HepG2 (cell line): ENCODE data around the gene CD3D. TPM values are rescaled to one million over a fixed set of nuclear protein-coding genes. Genes with fewer than 3 reads are reported as not detected.

Experiments
- ATAC-seq: fragments of 200-7000 bp; cut with Tn5 transposase; 3 replicates; pipeline ENCODE4 v1.9.1; 2020; ENCODE audit warnings: mild to moderate bottlenecking, moderate library complexity
- BruUV-seq: library from RNA; stranded (reverse); fragments of 400-500 nt; replicated peaks from 2 replicates; lab custom pipeline; 2021; lab: Mats Ljungman, UMichigan
- CTCF ChIA-PET: fragments of 300-600 bp; formaldehyde crosslinking; extraction: SDS; loops from one replicate; lab custom pipeline; 2021; ENCODE audit warnings: low total read pairs, inconsistent platforms, low intra/inter-chr PET ratio; lab: Yijun Ruan, JAX
- POLR2A ChIA-PET: fragments of 350-600 bp; sonication (Branson Sonifier 250); formaldehyde crosslinking; loops from one replicate; lab custom pipeline; 2020; ENCODE audit warnings: antibody characterized with exemption, inconsistent platforms; lab: Yijun Ruan, JAX
- DNase-seq: peaks from one replicate; pipeline ENCODE4 v3.0.0-alpha.2; 2015; ENCODE audit warnings: low spot score
- FAIRE-seq: peaks from 3 replicates; lab custom pipeline; 2011; peaks lifted over from hg19 to GRCh38; lab: Jason Lieb, UNC
- H2AFZ ChIP-seq: one replicate; pipeline ENCODE4 v1.6.1; 2011; ENCODE audit warnings: low read length, inconsistent platforms
- H3K27ac ChIP-seq: fragments of 300-600 bp; 3 replicates; pipeline ENCODE4 v1.8.0; 2011; ENCODE audit warnings: mixed run types, mild to moderate bottlenecking, mixed read lengths, low read length, inconsistent platforms; ENCODE audit not compliant: insufficient read depth; ENCODE audit errors: extremely low read length
- H3K27me3 ChIP-seq, 2 experiments: fragments of 200-600 bp in 1 of 2; 2 replicates in 1 of 2; 3 replicates in 1 of 2; pipeline versions ENCODE4 v1.6.0 to v1.8.0; 2011; ENCODE audit warnings: low read length in 2 of 2, mild to moderate bottlenecking in 2 of 2, moderate library complexity in 2 of 2, inconsistent platforms in 1 of 2; ENCODE audit not compliant: insufficient read depth in 2 of 2, control insufficient read depth in 1 of 2
- H3K36me3 ChIP-seq, 2 experiments: fragments of 200-600 bp in 1 of 2; replicated peaks in 1 of 2; 2 replicates in 1 of 2; 3 replicates in 1 of 2; pipeline versions ENCODE4 v1.5.1 to v1.8.0; 2011; ENCODE audit warnings: low read length in 2 of 2, inconsistent platforms in 1 of 2; ENCODE audit not compliant: insufficient read depth in 2 of 2, control insufficient read depth in 1 of 2
- H3K4me1 ChIP-seq: 2 replicates; pipeline ENCODE4 v1.5.1; 2012; ENCODE audit warnings: low read length, inconsistent platforms; ENCODE audit not compliant: insufficient read depth
- H3K4me2 ChIP-seq: 2 replicates; pipeline ENCODE4 v1.6.0; 2011; ENCODE audit warnings: low read depth, low read length, inconsistent platforms
- H3K4me3 ChIP-seq, 3 experiments: fragments of 200-600 bp in 1 of 3; sonication (generic), shearing (Covaris generic) in 1 of 3; replicated peaks in 1 of 3; 2 replicates each; pipeline ENCODE4 v1.5.1; 2011 to 2016; ENCODE audit warnings: low read length in 3 of 3, inconsistent platforms in 2 of 3, low read depth in 2 of 3, mild to moderate bottlenecking in 2 of 3, control low read depth in 1 of 3, mixed read lengths in 1 of 3; ENCODE audit not compliant: insufficient read depth in 1 of 3
- H3K79me2 ChIP-seq: one replicate; pipeline ENCODE4 v1.6.1; 2011; ENCODE audit warnings: low read length, inconsistent platforms; ENCODE audit not compliant: insufficient read depth
- H3K9ac ChIP-seq: 2 replicates; pipeline ENCODE4 v1.6.0; 2011; ENCODE audit warnings: mild to moderate bottlenecking, low read depth, low read length, inconsistent platforms; ENCODE audit not compliant: insufficient read depth
- H3K9me3 ChIP-seq: 2 replicates; pipeline ENCODE4 v1.5.1; 2012; ENCODE audit warnings: mild to moderate bottlenecking, low read length
- H4K20me1 ChIP-seq: 2 replicates; pipeline ENCODE4 v1.6.0; 2011; ENCODE audit warnings: inconsistent platforms, mild to moderate bottlenecking, low read length, moderate library complexity; ENCODE audit not compliant: insufficient read depth
- ATF6 ChIP-seq: sonication (generic); formaldehyde crosslinking; conservative IDR thresholded peaks from 2 replicates; pipeline ENCODE4 v1.4.0; 2020; ENCODE audit warnings: missing genetic modification reagents
- CBX5 ChIP-seq: sonication (generic); formaldehyde crosslinking; IDR thresholded peaks from 2 replicates; pipeline ENCODE4 v1.4.0; 2020; ENCODE audit warnings: missing genetic modification reagents, borderline replicate concordance
- CHD4 ChIP-seq: fragments of 200-600 bp; sonication (generic); IDR thresholded peaks from 2 replicates; pipeline ENCODE4 v1.7.0; 2017; ENCODE audit warnings: mild to moderate bottlenecking, low read length, borderline replicate concordance
- GTF2F1 ChIP-seq: fragments of 150-350 bp; IDR thresholded peaks from 2 replicates; pipeline ENCODE4 v1.6.1; 2014; ENCODE audit warnings: low read length
- KDM6A ChIP-seq: IDR thresholded peaks from 2 replicates; pipeline ENCODE4 v1.6.1; 2016; ENCODE audit warnings: low read depth
- NR2F1 ChIP-seq, 2 experiments: fragments of 450-650 bp in 1 of 2; formaldehyde crosslinking in 1 of 2; IDR thresholded peaks; 2 replicates each; pipeline versions ENCODE4 v1.5.0 to v1.6.1; 2016 to 2020; ENCODE audit warnings: mild to moderate bottlenecking in 1 of 2, missing compliant biosample characterization in 1 of 2, missing genetic modification reagents in 1 of 2, moderate library complexity in 1 of 2
- RBAK ChIP-seq: sonication (generic); formaldehyde crosslinking; IDR thresholded peaks from 2 replicates; pipeline ENCODE4 v1.5.1; 2020; ENCODE audit warnings: mild to moderate bottlenecking, missing genetic modification reagents
- TCF12 ChIP-seq, 2 experiments: fragments of 450-650 bp in 1 of 2; sonication (generic) in 1 of 2; formaldehyde crosslinking in 1 of 2; IDR thresholded peaks; 2 replicates each; pipeline versions ENCODE4 v1.6.1 to v1.8.0; 2017 to 2022; ENCODE audit warnings: antibody characterized with exemption in 1 of 2, mild to moderate bottlenecking in 1 of 2, missing genetic modification reagents in 1 of 2, moderate library complexity in 1 of 2
- TOPORS ChIP-seq: sonication (generic); formaldehyde crosslinking; IDR thresholded peaks from 2 replicates; pipeline ENCODE4 v1.8.0; 2023; ENCODE audit warnings: mild to moderate bottlenecking, missing genetic modification reagents
- WIZ ChIP-seq: sonication (generic); formaldehyde crosslinking; IDR thresholded peaks from 2 replicates; pipeline ENCODE4 v1.5.1; 2020; ENCODE audit warnings: mild to moderate bottlenecking, missing genetic modification reagents
- ZBTB10 ChIP-seq: sonication (generic); formaldehyde crosslinking; IDR thresholded peaks from 2 replicates; pipeline ENCODE4 v1.4.0; 2020; ENCODE audit warnings: missing genetic modification reagents, borderline replicate concordance
- WGBS: methylation state at CpG from one replicate; pipeline ENCODE4 v1.1.6; 2017; ENCODE audit warnings: low lambda C conversion rate; 5-methylcytosine and 5-hydroxymethylcytosine counted together
- in situ Hi-C: cut with HindIII; loops from 2 replicates; pipeline ENCODE4 v1.10.0; 2017; ENCODE audit warnings: low pct_unique_long_range_greater_than_20kb; ENCODE audit not compliant: extremely low pct_ligation_motif_present
- intact Hi-C: fragments of 100-400 bp; cut with micrococcal nuclease; formaldehyde crosslinking; loops from one replicate; pipeline ENCODE4 v1.10.0; 2022; ENCODE audit not compliant: unreplicated experiment
- polyA plus RNA-seq, 8 experiments: library from polyadenylated mRNA; depleted of rRNA in 3 of 8; stranded (reverse) in 7 of 8; unstranded in 1 of 8; fragments of >200 nt; fragmentation: Illumina TruSeq in 4 of 8; extraction: Trizol in 4 of 8; gene quantifications; 2 replicates each; pipeline versions ENCODE4 v1.2.1 to v1.2.3, GENCODE V29; 2011 to 2016; ENCODE audit warnings: low read depth in 4 of 8, missing spikeins in 1 of 8, mixed read lengths in 1 of 8; ENCODE audit not compliant: insufficient read depth in 1 of 8
- total RNA-seq, 5 experiments: library from RNA; depleted of rRNA; stranded (reverse); fragments of >200 nt; fragmentation: Illumina TruSeq; extraction: Trizol; gene quantifications; 2 replicates each; pipeline ENCODE4 v1.2.3, GENCODE V29; 2016; ENCODE audit warnings: low read depth in 1 of 5
- TF ChIP-seq, protein P1 (sequence below): sonication (generic); formaldehyde crosslinking; IDR thresholded peaks from 2 replicates; pipeline ENCODE4 v1.9.0; 2021; ENCODE audit warnings: missing genetic modification reagents, borderline replicate concordance

CD3D gene
- total and polyA plus RNA-seq, 2 of the 13 experiments (the other 11 are each of a cell fraction or from before 2014, with no cell fraction given): 0.66 to 6.6 TPM

- FAIRE-seq: no peak
- no peaks in the 10 kb centered on the region for H3K9me3 ChIP-seq
Observed at GRCh38 chr11:118313242-118313641, 29.3 kb downstream of the CD3D start.

DNA sequence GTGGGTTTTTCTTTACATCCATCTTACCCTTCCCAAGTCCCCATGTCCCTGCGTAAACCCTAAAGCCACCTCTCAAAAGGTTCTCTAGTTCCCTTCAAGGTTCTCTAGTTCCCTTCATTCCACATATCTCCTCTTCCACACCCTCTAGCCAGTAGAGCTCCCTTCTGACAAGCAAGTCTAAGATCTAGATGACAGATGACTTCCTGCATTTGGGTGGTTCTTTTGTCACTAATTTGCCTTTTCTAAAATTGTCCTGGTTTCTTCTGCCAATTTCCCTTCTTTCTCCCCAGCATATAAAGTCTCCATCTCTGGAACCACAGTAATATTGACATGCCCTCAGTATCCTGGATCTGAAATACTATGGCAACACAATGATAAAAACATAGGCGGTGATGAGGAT is 30.2 kb downstream of the CD3D start:
- Histone ChIP-seq H3K4me1 (peaks cover 29% of the 10 kb centered on the region), H3K27ac (no peak overlapping the region), H3K9ac (no peak overlapping the region), H2AFZ (no peak overlapping the region), H3K79me2 (no peaks in the 10 kb centered on the region), H3K9me3 (no peaks in the 10 kb centered on the region), H3K27me3 (peaks cover 2 to 46% of the 10 kb centered on the region in 2 experiments; a peak in 4 of 5 replicates), H3K4me2 (no peak overlapping the region), H4K20me1 (no peaks in the 10 kb centered on the region; the same call in 1 of the 2 replicates), H3K4me3 (no peak overlapping the region), H3K36me3 (no peaks in the 10 kb centered on the region)
- ChIA-PET POLR2A (no interaction called here), CTCF (no interaction called here)
- intact Hi-C loops (no loop called here), in situ Hi-C loops (loop anchor here (5.0 kb wide), 1 partner anchor 40 kb away; no protein-coding TSS in a partner anchor)
- no peak for DNase-seq
- FAIRE-seq: no peak
- BruUV-seq: no TSS peak
- ATAC-seq: no peak
- WGBS: 80% methylated on average over 2 of the region's 2 CpGs
- TF ChIP-seq CBX5 (CRISPR knock-in tag) (no peak), CHD4 (no peak), NR2F1 (CRISPR knock-in tag; IDR thresholded peaks at IDR 0.05) (no peak), ATF6 (CRISPR knock-in tag) (no peak), TCF12 (IDR thresholded peaks at IDR 0.05) (no peak), TCF12 (CRISPR knock-in tag; IDR thresholded peaks at IDR 0.05) (no peak), ZBTB10 (CRISPR knock-in tag) (no peak)

More at GRCh38 chr11:118313242-118313641, 29.3 kb downstream of the CD3D start:
- Histone ChIP-seq H3K27me3 (peaks cover 2 to 50% of the 10 kb centered on the region in 2 experiments; a peak in 4 of 5 replicates), H3K36me3 (no peaks in the 10 kb centered on the region), H2AFZ (no peak overlapping the region), H3K4me1 (peaks cover 29% of the 10 kb centered on the region), H3K27ac (no peak overlapping the region), H4K20me1 (no peaks in the 10 kb centered on the region; the same call in 1 of the 2 replicates), H3K9ac (no peak overlapping the region), H3K4me3 (no peak overlapping the region), H3K79me2 (no peaks in the 10 kb centered on the region), H3K4me2 (no peak overlapping the region)
- DNase-seq: no peak
- no peak for TF ChIP-seq WIZ (CRISPR knock-in tag)
- no peak for TF ChIP-seq RBAK (CRISPR knock-in tag)
- no peak for TF ChIP-seq KDM6A (CRISPR knock-in tag)
- TF ChIP-seq, protein P1, sequence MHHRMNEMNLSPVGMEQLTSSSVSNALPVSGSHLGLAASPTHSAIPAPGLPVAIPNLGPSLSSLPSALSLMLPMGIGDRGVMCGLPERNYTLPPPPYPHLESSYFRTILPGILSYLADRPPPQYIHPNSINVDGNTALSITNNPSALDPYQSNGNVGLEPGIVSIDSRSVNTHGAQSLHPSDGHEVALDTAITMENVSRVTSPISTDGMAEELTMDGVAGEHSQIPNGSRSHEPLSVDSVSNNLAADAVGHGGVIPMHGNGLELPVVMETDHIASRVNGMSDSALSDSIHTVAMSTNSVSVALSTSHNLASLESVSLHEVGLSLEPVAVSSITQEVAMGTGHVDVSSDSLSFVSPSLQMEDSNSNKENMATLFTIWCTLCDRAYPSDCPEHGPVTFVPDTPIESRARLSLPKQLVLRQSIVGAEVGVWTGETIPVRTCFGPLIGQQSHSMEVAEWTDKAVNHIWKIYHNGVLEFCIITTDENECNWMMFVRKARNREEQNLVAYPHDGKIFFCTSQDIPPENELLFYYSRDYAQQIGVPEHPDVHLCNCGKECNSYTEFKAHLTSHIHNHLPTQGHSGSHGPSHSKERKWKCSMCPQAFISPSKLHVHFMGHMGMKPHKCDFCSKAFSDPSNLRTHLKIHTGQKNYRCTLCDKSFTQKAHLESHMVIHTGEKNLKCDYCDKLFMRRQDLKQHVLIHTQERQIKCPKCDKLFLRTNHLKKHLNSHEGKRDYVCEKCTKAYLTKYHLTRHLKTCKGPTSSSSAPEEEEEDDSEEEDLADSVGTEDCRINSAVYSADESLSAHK (CRISPR knock-in tag): no peak
- TF ChIP-seq TOPORS (CRISPR knock-in tag): no peak
- no peak for TF ChIP-seq GTF2F1
- POLR2A ChIA-PET: no interaction called here
- 11% methylated on average over 4 of the region's 4 CpGs for WGBS
- BruUV-seq: no TSS peak
- CTCF ChIA-PET: no interaction called here
- intact Hi-C loops: no loop called here
- ATAC-seq: no peak
- in situ Hi-C loops: loop anchor here (5.0 kb wide), 1 partner anchor 39 kb away; no protein-coding TSS in a partner anchor
